Tibial artery (tissue), 4 donors: ENCODE measurements around the gene THEM4.

Experiments used
- DNase-seq, 2 donors: peaks; one replicate each; pipeline ENCODE4 v3.0.0-alpha.2; 2019
- H3K27ac ChIP-seq, 2 donors: fragments of 200-600 bp; sonication (generic) in 1 of 2; 1 replicate in 1 of 2; 2 replicates in 1 of 2; pipeline ENCODE4 v1.5.1; 2018 to 2019; ENCODE audit warnings: mild to moderate bottlenecking in 1 of 2
- H3K27me3 ChIP-seq, 2 donors: fragments of 200-600 bp; sonication (generic) in 1 of 2; one replicate each; pipeline versions ENCODE4 v1.5.1 to v1.6.0; 2016 to 2019
- H3K36me3 ChIP-seq, 3 donors: fragments of 200-600 bp; sonication (generic) in 2 of 3; one replicate each; pipeline ENCODE4 v1.5.1; 2016 to 2019; ENCODE audit warnings: mild to moderate bottlenecking in 2 of 3
- H3K4me1 ChIP-seq, 4 donors: fragments of 200-600 bp; sonication (generic) in 2 of 4; 1 replicate in 3 of 4; 2 replicates in 1 of 4; pipeline ENCODE4 v1.5.1; 2016 to 2019
- H3K4me3 ChIP-seq, 2 donors: fragments of 200-600 bp; sonication (generic) in 1 of 2; 1 replicate in 1 of 2; 2 replicates in 1 of 2; pipeline ENCODE4 v1.5.1; 2018 to 2019; ENCODE audit warnings: mild to moderate bottlenecking in 2 of 2
- H3K9me3 ChIP-seq, 3 donors: fragments of 200-600 bp; sonication (generic) in 1 of 3; one replicate each; pipeline ENCODE4 v1.5.1; 2016 to 2019
- intact Hi-C: fragments of 100-400 bp; cut with DNase I; formaldehyde crosslinking; loops from one replicate; pipeline ENCODE4 v1.15.0; 2023; ENCODE audit warnings: low total_unique reads
- TF ChIP-seq, protein P1 (sequence below), 2 experiments: fragments of 200-600 bp in 1 of 2; fragments of 450-650 bp in 1 of 2; IDR thresholded peaks; one replicate each; pipeline ENCODE4 v1.5.1; 2017 to 2019; ENCODE audit warnings: antibody characterized with exemption in 2 of 2, mild to moderate bottlenecking in 1 of 2, moderate library complexity in 1 of 2

THEM4 gene

DNA sequence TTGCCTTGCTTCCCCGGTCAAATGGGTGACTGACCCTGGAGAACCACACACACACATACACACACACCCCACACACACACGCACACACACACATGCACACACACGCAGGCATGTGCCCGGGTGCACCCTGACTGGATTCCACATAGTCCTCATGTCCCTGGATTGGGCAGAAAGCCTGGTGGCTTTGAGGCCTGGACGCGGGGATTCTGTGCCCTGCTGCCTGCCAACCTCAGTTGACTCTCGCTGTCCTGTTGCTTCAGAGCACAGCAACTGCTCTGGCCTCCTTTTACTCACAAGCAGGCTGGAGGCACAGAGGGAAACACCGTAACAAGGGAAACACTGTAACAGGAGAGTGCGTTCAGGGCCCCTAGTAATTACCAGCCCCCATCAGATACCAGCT, 84.1 kb downstream of the THEM4 start:
- H3K9me3 ChIP-seq: no peaks in the 10 kb centered on the region
- TF ChIP-seq, protein P1, sequence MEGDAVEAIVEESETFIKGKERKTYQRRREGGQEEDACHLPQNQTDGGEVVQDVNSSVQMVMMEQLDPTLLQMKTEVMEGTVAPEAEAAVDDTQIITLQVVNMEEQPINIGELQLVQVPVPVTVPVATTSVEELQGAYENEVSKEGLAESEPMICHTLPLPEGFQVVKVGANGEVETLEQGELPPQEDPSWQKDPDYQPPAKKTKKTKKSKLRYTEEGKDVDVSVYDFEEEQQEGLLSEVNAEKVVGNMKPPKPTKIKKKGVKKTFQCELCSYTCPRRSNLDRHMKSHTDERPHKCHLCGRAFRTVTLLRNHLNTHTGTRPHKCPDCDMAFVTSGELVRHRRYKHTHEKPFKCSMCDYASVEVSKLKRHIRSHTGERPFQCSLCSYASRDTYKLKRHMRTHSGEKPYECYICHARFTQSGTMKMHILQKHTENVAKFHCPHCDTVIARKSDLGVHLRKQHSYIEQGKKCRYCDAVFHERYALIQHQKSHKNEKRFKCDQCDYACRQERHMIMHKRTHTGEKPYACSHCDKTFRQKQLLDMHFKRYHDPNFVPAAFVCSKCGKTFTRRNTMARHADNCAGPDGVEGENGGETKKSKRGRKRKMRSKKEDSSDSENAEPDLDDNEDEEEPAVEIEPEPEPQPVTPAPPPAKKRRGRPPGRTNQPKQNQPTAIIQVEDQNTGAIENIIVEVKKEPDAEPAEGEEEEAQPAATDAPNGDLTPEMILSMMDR (IDR thresholded peaks at IDR 0.05): no peak
- no peak overlapping the region for H3K4me3 ChIP-seq
- no peak overlapping the region for H3K27ac ChIP-seq
- H3K36me3 ChIP-seq: no peaks in the 10 kb centered on the region
- DNase-seq: no peak
- intact Hi-C loops: no loop called here
- peaks cover 0 to 30% of the 10 kb centered on the region in 2 donors for H3K27me3 ChIP-seq
- peaks cover 0 to 17% (median 0%) of the 10 kb centered on the region in 4 donors for H3K4me1 ChIP-seq
